ENCODE measurements around the gene VSIR.

The VSIR gene

DNA sequence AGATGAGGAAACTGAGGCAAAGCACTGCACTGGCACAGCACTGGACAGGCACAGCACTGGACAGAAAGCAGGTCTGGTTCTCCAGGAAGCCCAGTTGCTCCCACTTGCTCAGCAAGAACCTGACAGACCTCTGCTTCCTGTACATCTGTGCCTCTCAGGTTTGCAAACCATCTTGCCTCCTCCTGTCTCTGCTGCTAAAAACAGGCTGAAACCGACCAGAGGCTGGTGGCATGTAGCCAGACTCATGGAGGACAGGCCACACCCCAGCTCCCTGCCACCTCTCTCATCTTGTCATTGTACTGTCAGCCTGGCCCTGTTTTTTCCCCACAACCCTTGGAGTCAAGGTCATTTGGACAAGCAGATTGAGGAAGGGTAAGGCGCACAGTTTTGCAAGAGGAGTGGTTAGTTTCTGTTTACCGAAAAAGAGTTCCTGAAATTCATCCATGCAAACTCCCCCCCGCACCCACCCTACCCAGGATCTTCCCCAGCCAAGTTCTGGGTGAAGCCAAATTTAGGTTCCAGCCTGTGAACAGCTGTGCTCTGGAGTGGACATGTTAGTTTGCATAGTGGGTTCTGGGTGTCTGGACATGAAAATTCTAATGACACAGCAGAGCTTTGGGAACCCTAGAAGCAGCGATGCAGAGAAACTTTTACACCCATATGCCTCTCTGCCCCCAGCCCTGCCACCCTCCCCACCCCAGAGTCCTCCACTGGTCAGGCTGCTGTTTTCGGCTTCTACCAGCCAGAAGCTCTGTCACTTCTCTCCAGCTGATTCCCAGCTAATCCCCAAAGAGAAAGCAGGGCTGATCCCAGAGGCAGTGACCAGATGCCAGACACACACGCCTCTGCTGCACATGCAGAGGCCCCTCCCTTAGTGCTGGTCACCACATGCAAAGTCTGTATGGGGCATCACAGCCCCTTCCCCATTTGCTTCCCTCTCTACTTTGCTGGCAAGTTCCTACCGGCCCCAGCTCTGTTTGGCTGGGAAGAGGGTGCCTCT, 45.3 kb downstream of the VSIR start:
- DNase-seq = peak; percentile 74 to 83

DNA sequence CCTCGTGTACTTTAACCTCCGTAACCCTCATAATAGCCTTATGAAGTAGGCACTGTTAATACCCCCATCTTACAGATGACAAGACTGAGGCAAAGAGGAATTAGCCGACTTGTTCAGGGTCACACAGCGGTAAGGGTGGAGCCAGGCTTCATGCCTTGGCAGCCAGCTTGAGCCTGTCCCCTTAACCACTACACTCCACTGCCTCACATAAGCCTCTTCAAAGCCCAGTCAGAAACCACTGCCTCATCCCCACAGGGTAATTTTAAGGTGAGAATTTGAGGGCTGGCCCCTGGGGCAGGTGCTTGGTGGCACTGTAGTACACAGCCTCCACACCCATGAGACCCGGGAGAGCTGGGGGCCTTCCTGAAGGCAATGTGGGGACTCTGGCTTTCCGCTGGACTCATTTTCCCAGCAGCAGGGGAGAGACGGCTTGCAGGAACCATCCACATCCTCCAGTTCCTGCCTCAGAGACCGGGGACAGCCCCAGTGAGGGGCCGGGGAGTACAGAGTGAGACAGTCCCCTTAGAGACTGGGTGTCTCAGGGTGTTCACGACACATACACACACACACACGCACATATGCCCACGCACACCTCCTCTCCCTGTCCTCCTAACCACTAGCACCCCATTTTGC, 46.1 kb downstream of the VSIR start:
- peak in 1 of 2 donors; percentile 31 for DNase-seq

DNA sequence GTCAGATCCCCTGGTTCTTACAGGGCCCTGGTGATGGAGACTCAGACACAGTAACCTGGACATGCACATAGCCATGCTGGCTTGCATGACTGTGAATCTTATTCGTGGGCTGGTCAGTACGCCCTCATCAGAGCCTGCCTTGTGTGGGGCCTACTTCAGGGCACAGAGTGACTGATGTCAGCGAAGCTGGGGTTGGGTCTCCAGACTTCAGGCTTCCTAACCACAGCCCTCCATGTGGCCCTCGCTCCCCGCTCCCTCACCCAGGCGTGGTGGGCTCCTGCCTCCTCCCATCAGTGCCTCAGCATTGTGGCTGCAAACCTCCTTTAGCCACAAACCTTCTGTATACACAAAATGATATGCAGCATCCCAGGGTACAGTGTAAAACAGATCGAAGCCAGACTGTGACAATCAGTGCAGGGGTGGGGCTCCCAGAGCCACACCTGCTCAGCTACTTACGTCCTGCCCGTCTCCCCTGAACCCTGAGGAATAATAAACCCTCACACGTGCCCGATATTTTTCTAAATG, 46.7 kb downstream of the VSIR start:
- DNase-seq = peak in 1 of 2 donors; percentile 42

DNA sequence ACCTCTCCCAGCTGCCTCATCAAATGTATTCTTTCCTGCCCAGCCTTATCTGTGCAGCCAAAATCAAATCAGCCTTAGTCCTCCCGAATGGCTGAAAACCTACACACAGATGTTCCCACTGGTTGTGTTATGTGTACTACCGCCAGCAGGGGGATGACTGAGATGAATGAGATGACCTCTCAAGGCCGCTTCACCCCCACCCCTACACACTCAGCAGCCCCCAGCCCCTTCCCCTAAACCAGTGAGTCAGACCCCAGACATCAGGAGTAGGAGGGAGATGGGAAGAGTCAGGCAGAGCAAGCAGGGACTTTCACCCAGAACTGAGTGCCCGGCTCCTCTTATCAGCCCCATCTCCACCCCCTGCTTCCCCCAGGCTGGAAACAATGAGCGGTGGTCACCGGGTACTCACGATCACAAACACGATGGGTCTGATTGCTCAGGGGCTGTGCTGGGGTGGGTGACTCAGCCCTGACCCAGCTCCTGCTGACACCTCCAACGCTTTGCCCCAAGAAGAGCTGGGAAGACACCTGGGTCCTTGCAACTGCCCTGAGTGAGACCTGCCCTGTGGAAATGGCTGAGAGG, 47.2 kb downstream of the VSIR start:
- DNase-seq = peak; percentile 46 to 63

DNA sequence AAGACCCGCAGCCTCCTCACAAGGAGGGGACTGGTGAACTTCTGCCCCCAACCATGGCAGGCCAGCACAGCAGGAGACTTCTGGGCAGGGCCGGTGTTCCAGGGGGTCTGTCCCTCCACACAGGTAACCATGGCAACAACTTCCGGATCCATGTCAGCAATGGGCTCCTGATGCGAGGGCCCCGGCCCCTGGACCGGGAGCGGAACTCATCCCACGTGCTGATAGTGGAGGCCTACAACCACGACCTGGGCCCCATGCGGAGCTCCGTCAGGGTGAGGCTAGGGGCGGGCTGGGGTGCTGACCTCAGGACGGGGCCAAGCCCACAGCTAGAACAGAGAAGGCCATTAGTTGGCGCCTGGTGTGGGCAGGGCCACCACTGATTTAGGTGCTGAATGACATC, 48.1 kb downstream of the VSIR start:
- DNase-seq = no peak

DNA sequence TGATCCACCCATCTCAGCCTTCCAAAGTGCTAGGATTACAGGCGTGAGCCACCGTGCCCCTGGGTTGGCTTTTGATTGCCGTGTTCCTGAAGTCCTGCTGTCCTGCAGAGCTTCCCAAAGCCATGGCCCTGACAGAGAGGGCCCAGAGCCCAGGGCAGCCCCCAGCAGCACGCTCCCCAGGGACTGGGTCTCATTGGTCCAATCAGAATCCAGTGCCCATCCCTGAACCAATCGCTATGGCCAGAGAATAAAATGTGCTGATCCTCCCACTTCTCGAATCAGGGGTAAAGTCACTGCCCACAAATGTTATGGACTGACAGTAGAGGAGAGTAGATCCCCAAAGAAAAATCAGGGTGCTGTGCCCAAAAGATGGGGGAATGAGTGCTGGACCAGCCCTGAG, 48.8 kb downstream of the VSIR start:
- DNase-seq = no peak

DNA sequence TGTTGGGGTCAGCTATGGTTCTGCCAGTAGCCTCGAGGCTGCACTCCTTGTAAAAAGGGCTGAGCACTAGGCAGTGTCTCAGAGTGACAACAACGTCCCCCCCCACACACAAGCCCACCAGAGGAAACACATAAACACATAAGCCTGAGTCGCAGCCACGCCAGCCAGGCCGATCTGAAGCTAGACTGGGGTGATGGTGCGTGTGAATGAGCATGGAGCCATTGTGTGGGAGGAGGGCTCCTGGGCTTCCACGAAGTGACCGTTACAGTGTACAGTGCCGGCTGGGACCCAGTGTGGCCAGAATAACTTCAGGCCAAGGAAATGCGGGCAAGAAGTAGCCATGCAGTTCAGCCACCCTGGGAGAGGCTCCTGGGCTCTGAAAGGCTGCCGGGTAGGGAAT, 50.0 kb downstream of the VSIR start:
- DNase-seq = no peak

GRCh38 chr10:71722849-71723248, 50.5 kb downstream of the VSIR start:
- DNase-seq = no peak

- DNase-seq = no peak
These were observed 52.0 kb downstream of the VSIR start for GRCh38 chr10:71721313-71721712.

DNA sequence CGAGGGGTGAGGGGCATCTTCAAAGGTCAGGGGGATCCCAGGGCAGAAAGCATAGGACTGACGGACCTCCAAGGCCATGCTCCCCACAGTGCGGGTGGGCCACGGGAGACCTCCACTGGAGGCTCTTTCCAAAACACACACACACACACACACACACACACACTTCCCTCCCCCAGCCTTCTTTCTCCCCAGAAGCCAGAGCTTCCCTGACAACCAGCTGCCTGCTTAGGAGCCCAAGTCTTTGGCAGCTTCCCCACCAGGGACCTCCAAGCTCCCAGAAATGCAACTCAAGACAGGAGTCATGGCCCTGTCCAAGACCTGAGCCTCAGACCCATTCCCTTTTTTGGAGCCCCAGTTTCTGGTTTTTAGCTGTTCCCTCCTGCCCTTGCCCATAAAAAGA, 53.0 kb downstream of the VSIR start:
- no peak for DNase-seq

- no peak for DNase-seq
These were observed 53.7 kb downstream of the VSIR start, which contains the start of gene C10orf105 for GRCh38 chr10:71719464-71720201. Gene C10orf105 (minus strand): TSS chr10:71719778. CDS start chr10:71716337, 3,441 bp downstream.

- no peak for DNase-seq
These were observed 54.3 kb downstream of the VSIR start for GRCh38 chr10:71719042-71719441.

DNA sequence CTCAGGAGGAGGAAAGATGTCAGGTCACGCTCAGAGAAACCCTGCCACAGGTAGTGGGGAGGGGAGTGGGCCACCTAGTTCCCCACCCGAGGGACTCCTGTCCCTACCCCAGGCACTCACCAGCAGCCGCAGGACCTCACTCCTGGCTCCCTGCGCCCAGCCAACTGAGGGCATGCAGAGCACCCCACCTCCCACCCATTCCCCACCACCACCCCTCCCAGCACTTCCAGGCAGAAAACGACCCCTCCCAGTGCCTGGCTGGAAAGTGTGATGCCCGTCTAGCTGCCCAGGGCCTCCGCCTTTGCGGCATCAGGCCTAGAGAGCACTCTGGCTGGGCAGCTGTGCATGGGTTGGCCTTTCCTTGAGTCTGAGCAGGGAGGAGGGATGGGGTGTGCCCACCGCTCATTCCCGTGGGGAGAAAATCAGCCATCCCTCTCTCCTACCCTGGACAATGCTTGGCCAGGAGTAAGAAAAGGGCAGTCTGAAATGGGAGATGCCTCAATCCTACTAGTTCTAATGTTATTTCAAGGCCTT, 55.1 kb downstream of the VSIR start:
- no peak for DNase-seq

DNA sequence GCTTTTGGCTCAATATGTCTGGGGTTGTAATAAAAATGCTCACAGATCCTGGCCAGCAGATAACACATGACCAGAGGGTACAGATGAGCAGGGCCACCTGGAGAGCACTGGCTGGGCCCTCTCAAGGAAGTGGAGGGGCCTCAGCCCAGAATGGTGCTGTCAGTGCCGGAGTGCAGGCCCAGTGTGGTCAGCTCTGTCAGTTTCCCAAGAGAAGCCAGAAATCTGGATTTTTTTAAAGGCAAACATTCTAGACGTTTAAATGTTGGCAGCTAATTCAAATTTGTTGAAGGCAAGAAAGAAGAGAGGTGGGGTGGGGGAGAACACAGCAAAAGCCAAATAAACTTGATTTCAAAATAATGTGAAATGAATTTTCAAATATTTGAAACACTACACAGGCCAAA, 55.8 kb downstream of the VSIR start:
- DNase-seq = no peak

- no peak for DNase-seq
These were observed 56.3 kb downstream of the VSIR start for GRCh38 chr10:71717056-71717455.

DNA sequence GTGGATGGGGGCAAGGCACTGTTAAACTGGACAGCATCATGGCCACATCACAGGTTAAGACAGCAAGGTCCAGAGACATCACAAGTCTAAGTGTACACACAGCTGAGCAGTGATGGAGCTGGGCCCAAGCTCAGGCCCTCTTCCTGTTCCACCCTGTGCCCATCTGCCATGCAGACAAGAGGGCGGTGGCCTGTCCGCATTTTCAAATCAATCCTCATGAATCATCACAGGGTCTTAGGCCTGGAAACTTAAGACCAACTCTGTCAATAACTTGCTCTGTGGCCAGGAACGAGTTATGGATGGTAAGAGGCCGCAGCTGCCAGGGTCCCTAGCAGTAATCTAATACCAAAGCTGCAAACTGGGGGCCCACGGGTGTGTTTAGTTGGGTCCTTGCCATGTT, 56.9 kb downstream of the VSIR start:
- no peak for DNase-seq

GRCh38 chr10:71715860-71716259, 57.5 kb downstream of the VSIR start:
- no peak for DNase-seq

GRCh38 chr10:71715026-71715425, 58.3 kb downstream of the VSIR start:
- no peak for DNase-seq

DNA sequence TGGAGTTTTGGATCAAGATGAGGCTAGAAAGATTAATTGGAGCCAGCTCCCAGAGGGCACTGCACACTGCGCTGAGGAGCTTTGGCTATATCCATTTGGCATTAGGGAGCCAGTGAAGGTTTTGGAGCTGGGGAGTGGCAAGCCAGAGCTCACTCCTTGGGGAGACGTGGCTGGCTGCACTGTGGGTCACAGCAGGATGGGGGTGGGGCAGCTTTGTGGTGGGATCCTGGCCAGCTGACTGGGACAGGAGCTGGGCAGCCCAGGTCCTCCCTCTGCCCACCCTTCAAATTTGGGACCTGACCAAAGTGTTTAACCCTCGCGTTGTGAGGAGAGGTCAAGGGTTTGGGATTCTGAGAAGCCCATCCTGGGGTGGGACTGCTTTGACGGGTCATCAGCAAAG, 58.7 kb downstream of the VSIR start:
- DNase-seq = no peak

DNA sequence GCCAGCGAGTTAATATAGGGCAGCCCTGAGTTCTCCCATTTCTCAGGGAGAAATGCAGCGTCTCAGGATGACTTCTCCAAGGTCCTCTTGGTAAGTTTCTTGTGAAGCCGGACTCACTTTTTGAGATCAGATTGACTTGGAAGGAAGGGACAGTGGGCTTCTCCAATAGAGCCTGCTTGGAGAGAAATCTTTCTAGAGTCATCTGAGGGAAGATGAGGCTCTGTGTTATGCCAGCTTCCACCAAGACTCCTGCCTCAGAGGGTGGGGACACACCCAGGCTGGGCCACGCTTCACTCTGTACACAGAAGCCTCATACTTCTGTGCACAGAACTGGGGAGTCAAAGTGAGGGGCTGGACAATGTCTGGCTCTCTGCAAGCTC, 59.3 kb downstream of the VSIR start:
- DNase-seq = no peak

GRCh38 chr10:71713135-71714030, 59.9 kb downstream of the VSIR start:
- DNase-seq = peak; percentile 67 to 68

All from inflammatory macrophage (primary cell).